GM19372 (cell line): ENCODE data around the gene HCFC2.
"Not testable (repeated sequence)": the region's sequence is repeated elsewhere in the genome, so short reads cannot be mapped to it uniquely, and the experiment has no call there.

Experiments
- ATAC-seq: cut with Tn5 transposase; IDR thresholded peaks from one replicate; pipeline ENCODE4 v1.9.1; 2021; ENCODE audit warnings: mild to moderate bottlenecking, low read depth, moderate library complexity; ENCODE audit not compliant: unreplicated experiment

The HCFC2 gene

DNA sequence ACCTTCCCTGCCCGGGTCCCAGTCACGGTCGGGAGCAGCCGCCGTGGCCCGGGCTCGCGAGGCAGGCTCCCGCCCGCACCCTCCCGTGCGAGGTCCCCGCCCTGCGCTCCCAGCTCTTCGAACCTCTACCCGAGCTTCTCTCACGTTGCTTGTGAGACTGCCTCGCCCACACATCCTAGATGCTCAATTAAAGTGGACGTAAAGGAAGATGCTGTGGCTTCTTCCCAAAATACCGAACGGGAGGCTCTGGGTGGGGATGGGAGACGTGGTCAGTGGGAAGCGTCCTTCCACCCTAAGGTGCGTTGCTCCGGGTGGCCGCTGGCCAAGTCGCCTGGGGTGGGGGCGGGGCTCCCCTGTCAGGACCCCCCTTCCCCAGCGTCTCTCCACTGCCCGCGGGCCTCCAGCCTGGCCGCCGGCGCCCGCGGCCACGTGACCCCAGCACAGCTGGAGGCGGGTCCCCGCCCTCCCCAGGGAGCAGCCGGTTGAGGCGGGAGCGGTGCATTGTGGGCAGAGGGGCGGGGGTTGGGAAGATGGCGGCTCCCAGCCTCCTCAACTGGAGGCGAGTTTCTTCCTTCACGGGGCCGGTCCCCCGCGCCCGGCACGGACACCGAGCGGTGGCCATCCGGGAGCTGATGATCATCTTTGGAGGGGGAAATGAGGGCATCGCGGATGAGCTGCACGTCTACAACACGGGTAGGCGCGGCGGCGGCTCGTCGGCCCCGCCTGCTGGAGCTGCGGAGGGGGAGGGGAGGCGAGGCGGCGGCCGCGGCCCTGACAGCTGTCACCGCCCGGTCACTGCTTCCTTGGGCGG, at the start of gene HCFC2:
HCFC2 (plus strand) TSS at position 501 of the 811 bp plus-strand sequence; CDS start at position 531, 30 bp downstream.
- ATAC-seq, result peak; percentile 87

DNA sequence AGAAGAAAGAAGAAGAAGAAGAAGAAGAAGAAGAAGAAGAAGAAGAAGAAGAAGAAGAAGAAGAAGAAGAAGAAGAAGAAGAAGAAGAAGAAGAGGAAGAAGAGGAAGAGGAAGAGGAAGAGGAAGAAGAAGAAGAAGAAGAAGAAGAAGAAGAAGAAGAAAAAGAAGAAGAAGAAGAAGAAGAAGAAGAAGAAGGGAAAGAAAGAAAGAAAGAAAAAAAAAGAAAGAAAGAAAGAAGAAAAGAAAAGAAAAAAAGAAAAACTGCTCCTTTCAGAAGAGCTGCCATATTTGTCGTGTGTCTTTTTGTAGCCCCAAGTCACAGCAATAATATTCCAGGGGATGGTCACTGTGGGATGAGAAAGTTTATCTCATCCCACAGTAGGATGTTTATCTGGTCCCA, 42.5 kb upstream of the HCFC2 start:
- not testable (repeated sequence) for ATAC-seq

DNA sequence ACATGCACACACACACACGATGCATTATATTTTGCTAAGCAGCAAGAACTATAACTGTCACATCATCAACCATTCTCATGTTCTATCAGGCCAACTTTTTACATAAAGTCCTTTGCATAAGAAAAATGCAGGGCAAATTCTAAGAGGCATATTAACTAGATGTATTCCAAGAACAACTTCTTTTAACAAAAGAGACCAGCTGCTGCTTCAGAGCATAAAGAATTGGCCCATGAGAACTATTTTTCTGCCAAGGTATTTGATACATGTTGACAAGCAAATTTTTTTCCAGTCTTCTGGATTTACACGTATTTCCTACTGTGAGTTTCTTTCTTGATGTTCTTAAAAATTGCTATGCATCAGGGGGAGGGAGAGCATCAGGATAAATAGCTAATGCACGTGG, 41.5 kb upstream of the HCFC2 start:
- ATAC-seq, result no peak

GRCh38 chr12:104023710-104024109, 40.6 kb upstream of the HCFC2 start:
- ATAC-seq, result no peak

GRCh38 chr12:104024348-104024747, 40.0 kb upstream of the HCFC2 start:
- ATAC-seq, result no peak

- ATAC-seq, result no peak
Measured at GRCh38 chr12:104025771-104026170, 38.6 kb upstream of the HCFC2 start.

GRCh38 chr12:104026841-104027599, 37.3 kb upstream of the HCFC2 start:
- ATAC-seq, result no peak

DNA sequence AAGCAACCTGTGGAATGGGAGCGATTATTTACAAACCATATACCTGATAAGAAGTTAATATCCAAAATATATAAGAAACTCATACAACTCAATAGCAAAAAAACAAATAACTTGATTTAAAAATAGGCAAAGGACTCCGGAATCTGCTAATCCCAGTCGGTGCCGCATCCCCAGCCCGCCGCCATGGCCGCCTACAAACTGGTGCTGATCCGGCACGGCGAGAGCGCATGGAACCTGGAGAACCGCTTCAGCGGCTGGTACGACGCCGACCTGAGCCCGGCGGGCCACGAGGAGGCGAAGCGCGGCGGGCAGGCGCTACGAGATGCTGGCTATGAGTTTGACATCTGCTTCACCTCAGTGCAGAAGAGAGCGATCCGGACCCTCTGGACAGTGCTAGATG, 33.7 kb upstream of the HCFC2 start:
- not testable (repeated sequence) for ATAC-seq

- ATAC-seq, result not testable (repeated sequence)
Measured at GRCh38 chr12:104036143-104036542, 28.2 kb upstream of the HCFC2 start.

- not testable (repeated sequence) for ATAC-seq
Measured at GRCh38 chr12:104039769-104040168, 24.6 kb upstream of the HCFC2 start.

DNA sequence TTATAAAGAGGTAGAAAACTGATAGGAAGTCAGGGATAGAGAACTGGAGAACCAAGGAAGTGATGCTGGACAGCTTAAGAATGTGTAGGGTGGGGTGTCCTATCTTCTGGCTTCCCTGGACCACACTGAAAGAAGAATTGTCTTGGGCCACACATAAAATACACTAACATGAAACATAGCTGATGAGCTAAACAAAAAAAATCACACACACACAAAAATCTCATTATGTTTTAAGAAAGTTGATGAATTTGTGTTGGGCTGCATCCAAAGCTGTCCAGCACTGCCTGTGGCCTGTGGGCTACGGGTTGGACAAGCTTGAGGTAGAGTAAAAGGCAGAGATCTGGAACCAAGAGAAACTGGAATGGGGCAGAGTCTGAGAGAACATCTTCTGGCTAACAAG, 21.8 kb upstream of the HCFC2 start:
- no peak for ATAC-seq

- no peak for ATAC-seq
Measured at GRCh38 chr12:104044158-104044557, 20.2 kb upstream of the HCFC2 start.

DNA sequence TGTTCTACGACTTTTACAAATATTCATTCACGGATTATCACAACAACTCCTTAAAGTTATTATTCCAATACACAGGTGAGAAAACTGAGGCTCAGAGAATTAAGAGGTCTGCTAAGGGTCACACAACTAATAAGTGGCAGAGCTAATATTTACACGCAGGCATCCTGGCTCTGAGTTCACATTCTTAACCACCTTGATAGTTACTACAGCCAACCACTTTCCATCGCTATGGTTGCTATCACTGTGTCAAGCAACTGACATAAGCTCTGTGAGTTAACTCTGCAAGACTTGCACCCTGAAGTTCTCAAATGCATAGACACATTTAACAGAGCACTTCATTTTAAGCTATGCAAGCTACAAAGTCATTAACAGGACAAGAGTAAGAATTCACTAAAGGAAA, 18.0 kb upstream of the HCFC2 start:
- ATAC-seq, result no peak

DNA sequence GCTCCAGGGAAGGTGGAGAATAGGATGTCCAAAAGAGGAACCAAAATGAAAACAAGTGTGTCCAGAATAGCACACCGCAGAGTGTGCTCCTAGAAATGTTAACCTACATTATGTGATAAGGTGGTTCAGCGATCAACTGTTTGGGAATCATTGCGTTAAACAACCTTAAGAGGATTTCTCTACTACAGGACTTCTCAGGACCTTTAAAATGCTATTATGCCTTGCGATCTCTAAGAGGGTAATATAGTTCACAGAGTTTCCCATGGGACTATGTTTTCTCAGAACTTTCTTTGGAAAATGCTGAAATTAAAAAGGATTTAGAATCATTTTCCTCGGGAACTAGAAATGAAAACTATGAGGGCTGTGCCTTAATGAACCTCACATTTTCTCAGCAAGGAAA, 16.2 kb upstream of the HCFC2 start:
- no peak for ATAC-seq

GRCh38 chr12:104048811-104049210, 15.5 kb upstream of the HCFC2 start:
- no peak for ATAC-seq

- no peak for ATAC-seq
Measured at GRCh38 chr12:104049278-104049902, 14.9 kb upstream of the HCFC2 start.

- ATAC-seq, result no peak
Measured at GRCh38 chr12:104049903-104050356, 14.4 kb upstream of the HCFC2 start, which contains the start of gene GLT8D2. Gene GLT8D2 (minus strand): TSS chr12:104050187. CDS start chr12:104019648, 30,539 bp downstream.

DNA sequence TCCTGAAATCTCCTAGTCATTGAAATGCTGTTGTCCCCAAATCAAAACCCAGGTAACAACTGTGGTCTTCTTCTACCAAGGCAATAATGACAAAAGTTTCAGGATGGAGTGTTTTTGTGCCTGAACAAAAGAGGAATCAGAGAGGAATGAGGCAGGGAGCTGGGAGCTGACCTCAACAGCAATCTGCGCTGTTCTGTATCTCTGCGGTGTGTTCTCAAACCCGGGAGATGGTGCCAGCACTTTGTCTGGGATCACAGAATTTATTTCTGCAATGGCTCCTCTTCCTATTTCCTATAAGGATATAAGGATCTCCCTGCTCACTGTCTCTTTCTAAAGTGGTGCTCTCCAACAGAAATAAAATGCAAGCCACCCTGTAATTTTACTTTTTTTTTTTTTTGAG, 13.9 kb upstream of the HCFC2 start:
- no peak for ATAC-seq

DNA sequence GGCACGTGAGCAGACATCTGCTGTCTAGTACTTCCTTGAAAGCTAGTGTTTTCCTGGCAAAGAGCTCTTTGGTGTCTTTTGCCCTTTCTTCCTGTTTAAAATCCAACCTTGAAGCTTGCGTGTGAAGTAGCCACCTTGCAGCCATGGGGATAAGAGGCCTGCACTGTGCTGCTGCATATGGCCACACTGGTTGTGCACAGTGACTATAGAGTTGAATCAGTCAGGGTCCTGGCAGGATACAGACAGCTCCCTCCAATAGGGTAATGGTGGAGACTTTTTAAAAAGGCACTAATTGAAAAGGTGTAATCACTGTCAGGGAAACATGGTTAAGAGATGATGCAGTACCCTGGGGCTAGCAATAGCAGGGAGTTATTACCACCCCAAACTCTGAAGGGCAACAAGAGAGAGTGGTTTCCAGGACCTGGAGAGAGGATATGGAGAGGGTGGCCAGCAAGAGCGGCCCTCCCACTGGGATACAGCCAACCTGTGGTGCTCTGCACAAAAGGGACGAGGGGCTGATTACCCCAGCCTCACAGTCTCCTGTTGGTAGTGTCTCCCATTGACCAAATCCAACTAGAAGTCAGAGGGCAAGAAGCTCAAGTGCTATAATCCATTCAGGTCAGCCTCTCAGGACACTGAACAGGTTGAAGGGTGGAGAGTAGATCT, 9.5 kb upstream of the HCFC2 start:
- no peak for ATAC-seq

DNA sequence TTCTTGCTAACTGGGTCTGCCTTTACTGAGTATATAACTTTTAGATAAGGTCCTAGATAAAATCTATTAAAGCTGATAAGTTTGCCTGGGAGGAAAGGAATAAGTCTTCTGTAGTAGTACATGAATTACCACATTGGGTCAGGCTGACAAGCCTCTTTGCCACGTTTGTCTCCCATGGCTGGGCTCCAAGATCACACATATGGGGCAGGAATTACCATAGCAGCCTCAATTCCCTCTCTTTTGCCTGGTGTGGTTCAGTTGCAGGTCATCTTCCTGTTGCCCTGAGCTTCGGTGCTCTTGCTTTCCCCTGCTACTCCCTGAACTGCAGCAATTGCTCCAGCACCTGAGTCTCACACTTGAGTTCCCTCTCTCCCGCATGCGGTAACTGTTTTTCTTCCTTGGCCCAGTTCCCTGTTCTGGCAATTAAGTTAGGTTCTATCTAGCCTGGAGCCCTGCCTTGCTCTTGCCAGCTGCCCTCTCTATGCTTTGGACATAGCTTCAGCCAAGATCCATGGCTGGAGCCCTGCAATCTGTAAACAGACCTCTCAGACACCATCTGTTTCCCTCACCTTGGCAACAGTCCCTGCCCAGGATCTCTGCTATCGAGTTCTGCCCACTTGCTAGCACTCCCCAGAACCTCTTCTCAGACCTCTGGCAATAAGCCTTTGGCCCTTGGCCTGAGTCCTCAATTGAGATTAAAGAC, 8.5 kb upstream of the HCFC2 start:
- ATAC-seq, result no peak
